Naive thymus-derived CD8-positive, alpha-beta T cell (primary cell): ENCODE measurements around the gene TAS2R3. TPM values are rescaled to one million over a fixed set of nuclear protein-coding genes. Genes with fewer than 3 reads are reported as not detected.

Experiments used
- ATAC-seq, 2 donors: fragments of 150-1000 bp; cut with Tn5 transposase in 1 of 2; sonication (Bioruptor Pico), chemical (Tn5 transposase) in 1 of 2; 1 replicate in 1 of 2; 2 replicates in 1 of 2; pipeline ENCODE4 v1.10.0; 2021; ENCODE audit warnings: mild to moderate bottlenecking in 2 of 2, moderate library complexity in 2 of 2
- POLR2A ChIA-PET: fragments of 350-600 bp; sonication (Branson Sonifier 250); formaldehyde crosslinking; loops from one replicate; lab custom pipeline; 2021; ENCODE audit warnings: antibody characterized with exemption; lab: Charles Lee
- DNase-seq, 10 donors: peaks; one replicate each; pipeline versions ENCODE4 v3.0.0 to v3.0.0-alpha.2; 2020 to 2022
- H3K27ac Mint-ChIP-seq, 10 donors: one replicate each; pipeline ENCODE4 v1.8.0; 2020 to 2022; ENCODE audit warnings: mild to moderate bottlenecking in 10 of 10, mixed read lengths in 10 of 10, moderate library complexity in 4 of 10, inconsistent platforms in 1 of 10
- H3K27me3 Mint-ChIP-seq, 5 donors: one replicate each; pipeline ENCODE4 v1.8.0; 2021 to 2022; ENCODE audit warnings: mixed read lengths in 5 of 5
- H3K36me3 Mint-ChIP-seq, 3 donors: one replicate each; pipeline ENCODE4 v1.8.0; 2020 to 2022; ENCODE audit warnings: mixed read lengths in 3 of 3, mild to moderate bottlenecking in 2 of 3, inconsistent platforms in 1 of 3
- H3K4me1 Mint-ChIP-seq, 4 donors: one replicate each; pipeline ENCODE4 v1.8.0; 2021 to 2022; ENCODE audit warnings: mixed read lengths in 4 of 4
- H3K4me3 Mint-ChIP-seq, 10 donors: one replicate each; pipeline ENCODE4 v1.8.0; 2020 to 2022; ENCODE audit warnings: mild to moderate bottlenecking in 10 of 10, mixed read lengths in 10 of 10, moderate library complexity in 6 of 10, inconsistent platforms in 1 of 10
- H3K9me3 Mint-ChIP-seq, 9 donors: one replicate each; pipeline ENCODE4 v1.8.0; 2020 to 2022; ENCODE audit warnings: mixed read lengths in 9 of 9, mild to moderate bottlenecking in 3 of 9, inconsistent platforms in 1 of 9, moderate library complexity in 1 of 9
- polyA plus RNA-seq, 3 donors: library from polyadenylated mRNA; unstranded; fragments of 300-500 nt; fragmentation: Illumina TruSeq; gene quantifications; one replicate each; pipeline ENCODE4 v1.2.3, GENCODE V29; 2021
- total RNA-seq, 8 experiments: library from RNA in 2 of 8; stranded (reverse) in 2 of 8; gene quantifications; one replicate each; pipeline ENCODE4 v1.2.3 and lab custom pipeline; 2021 to 2026

Gene TAS2R3
- total and polyA plus RNA-seq, 5 experiments from 2014 or later, result 4.6 to 5.0 TPM; not detected in 3

DNA sequence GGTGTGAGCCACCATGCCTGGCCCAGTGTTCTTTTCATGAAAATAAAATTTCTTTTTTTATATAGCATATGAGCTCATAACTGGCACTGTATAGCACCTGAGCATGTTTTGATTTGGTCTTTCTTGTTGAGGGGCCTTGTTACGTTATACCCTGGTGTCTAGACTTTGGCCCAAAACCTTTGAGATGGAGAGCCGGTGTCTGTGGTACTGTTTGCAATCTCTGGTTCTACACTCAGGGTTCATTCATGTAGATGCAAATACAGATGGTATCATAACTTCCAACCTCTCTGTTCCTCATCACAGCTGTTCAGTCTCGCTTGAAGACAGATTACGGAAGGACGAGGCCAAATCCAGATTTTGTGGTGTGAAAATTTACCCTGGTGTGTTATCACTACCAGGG is 26.0 kb downstream of the TAS2R3 start, which contains the start of gene TAS2R5:
Gene TAS2R5, plus strand, starts transcription at position 301 of the 400 bp plus-strand sequence. CDS start 145 bp downstream, outside the sequence.
- no peak within 1 kb of the TSS for H3K27ac Mint-ChIP-seq

DNA sequence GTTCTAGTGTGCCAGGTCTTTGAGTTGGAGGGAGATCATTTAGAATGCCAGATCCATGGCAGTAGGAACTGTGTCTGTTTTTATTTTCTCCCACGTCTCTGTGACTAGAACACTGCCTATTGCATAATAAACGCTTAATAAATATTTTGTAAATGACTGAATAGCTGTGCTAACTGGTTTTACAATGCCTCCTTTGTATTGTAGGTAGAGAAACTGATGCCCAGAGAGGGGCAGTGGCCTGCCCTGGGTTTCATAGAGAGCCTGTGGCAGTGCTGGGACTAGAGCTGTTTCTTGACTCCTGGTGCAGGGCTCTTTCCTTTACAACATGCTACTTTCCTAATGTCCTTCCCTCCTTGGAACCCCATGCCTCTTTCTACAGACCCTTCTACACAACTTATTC is 28.6 kb downstream of the TAS2R3 start:
- Mint-ChIP-seq H3K9me3 (no peaks in the 10 kb centered on the region), H3K36me3 (peaks cover 4 to 55% (median 36%) of the 10 kb centered on the region in 3 donors), H3K27ac (no peak overlapping the region), H3K4me1 (peaks cover 0 to 4% (median 0%) of the 10 kb centered on the region in 4 donors), H3K4me3 (no peak overlapping the region), H3K27me3 (no peaks in the 10 kb centered on the region)
- no peak for ATAC-seq
- no peak for DNase-seq
- POLR2A ChIA-PET, result no interaction called here

More for the DNA sequence above, 26.0 kb downstream of the TAS2R3 start, which contains the start of gene TAS2R5:
- no peak for ATAC-seq
- no peaks in the 10 kb centered on the region for H3K27me3 Mint-ChIP-seq
- H3K4me3 Mint-ChIP-seq, result no peak within 1 kb of the TSS
- H3K4me1 Mint-ChIP-seq, result peaks cover 0 to 4% (median 1%) of the 10 kb centered on the region in 4 donors
- no peaks in the 10 kb centered on the region for H3K9me3 Mint-ChIP-seq
- no peak for DNase-seq
- POLR2A ChIA-PET, result no interaction called here
- H3K36me3 Mint-ChIP-seq, result peaks cover 0 to 52% (median 25%) of the 10 kb centered on the region in 3 donors

Other genes with a start within 250 kb of the TAS2R3 start
- 10 to 100 TPM; 26.3 to 26.7 TPM for gene AGK, start 212.7 kb upstream of the TAS2R3 start, total RNA-seq
- 10 to 100 TPM; 23.3 to 29.3 (median 25.6) TPM for gene AGK, start 212.7 kb upstream of the TAS2R3 start, polyA plus RNA-seq
- gene DENND11, start 61.9 kb upstream of the TAS2R3 start, total RNA-seq, result 10 to 100 TPM; 65.4 to 68.0 TPM
- gene DENND11, start 61.9 kb upstream of the TAS2R3 start, polyA plus RNA-seq, result 10 to 100 TPM; 16.4 to 30.0 (median 20.3) TPM
- not detected for gene WEE2, start 55.7 kb upstream of the TAS2R3 start, total RNA-seq
- not detected for gene WEE2, start 55.7 kb upstream of the TAS2R3 start, polyA plus RNA-seq
- gene SSBP1, start 25.7 kb upstream of the TAS2R3 start, total RNA-seq, result 100 to 1,000 TPM; 128 to 131 TPM
- gene SSBP1, start 25.7 kb upstream of the TAS2R3 start, polyA plus RNA-seq, result 100 to 1,000 TPM; 341 to 350 (median 349) TPM
- 1 to 10 TPM; 3.3 to 3.4 TPM for gene TAS2R4, start 12.6 kb downstream of the TAS2R3 start, total RNA-seq
- under 1 TPM in 2 of 3 donors, not detected in 1; 0.06 to 0.08 TPM for gene TAS2R4, start 12.6 kb downstream of the TAS2R3 start, polyA plus RNA-seq
- 1 to 10 TPM; 3.6 to 5.2 TPM for gene TAS2R5, start 26.1 kb downstream of the TAS2R3 start, total RNA-seq
- under 1 TPM in 1 of 3 donors, not detected in 2; 0.16 TPM for gene TAS2R5, start 26.1 kb downstream of the TAS2R3 start, polyA plus RNA-seq
- not detected for gene PRSS37, start 77.4 kb downstream of the TAS2R3 start, total RNA-seq
- not detected for gene PRSS37, start 77.4 kb downstream of the TAS2R3 start, polyA plus RNA-seq
- not detected for gene OR9A4, start 152.3 kb downstream of the TAS2R3 start, total RNA-seq
- gene OR9A4, start 152.3 kb downstream of the TAS2R3 start, polyA plus RNA-seq, result not detected
- under 1 TPM; 0.31 to 0.77 TPM for gene CLEC5A, start 182.9 kb downstream of the TAS2R3 start, total RNA-seq
- not detected for gene CLEC5A, start 182.9 kb downstream of the TAS2R3 start, polyA plus RNA-seq
- gene TAS2R38, start 209.7 kb downstream of the TAS2R3 start, total RNA-seq, result not detected
- not detected for gene TAS2R38, start 209.7 kb downstream of the TAS2R3 start, polyA plus RNA-seq
- gene MGAM, start 231.8 kb downstream of the TAS2R3 start, total RNA-seq, result under 1 TPM; 0.08 to 0.26 TPM
- not detected for gene MGAM, start 231.8 kb downstream of the TAS2R3 start, polyA plus RNA-seq